ENCODE results near the gene NEDD4. TPM values are rescaled to one million over a fixed set of nuclear protein-coding genes. Genes with fewer than 3 reads are reported as not detected.

The NEDD4 gene
- total and polyA plus RNA-seq, 10 of the 15 experiments (the other 5 are each of a cell fraction or from before 2014, with no cell fraction given): 1.3 to 7.7 (median 4.4) TPM

- Histone ChIP-seq H3K27ac (ENCODE audit: control insufficient read depth, insufficient read depth) (no peak overlapping the region), H3K4me2 (ENCODE audit: control insufficient read depth, insufficient read depth) (no peak overlapping the region), H3K36me3 (ENCODE audit: control insufficient read depth in 2 of 2, insufficient read depth in 2 of 2, low read length in 1 of 2) (no peaks in the 10 kb centered on the region), H3K79me2 (ENCODE audit: control insufficient read depth, insufficient read depth, low read length) (no peaks in the 10 kb centered on the region), H3K4me3 (no peak overlapping the region), H3K4me1 (ENCODE audit: control insufficient read depth, insufficient read depth, low read length) (no peaks in the 10 kb centered on the region), H3K9me3 (replicated peaks; ENCODE audit: control insufficient read depth, insufficient read depth, low read length) (no peaks in the 10 kb centered on the region), H3K9ac (ENCODE audit: control insufficient read depth, insufficient read depth, low read length) (no peak overlapping the region), H2AFZ (ENCODE audit: control insufficient read depth, low read depth, low read length) (no peak overlapping the region), H4K20me1 (ENCODE audit: control insufficient read depth, insufficient read depth) (no peaks in the 10 kb centered on the region), H3K27me3 (replicated peaks in 1 of 2; ENCODE audit: control insufficient read depth in 2 of 2, insufficient read depth in 2 of 2, low read length in 1 of 2) (no peaks in the 10 kb centered on the region)
- DNase-seq (ENCODE audit: low read depth, low spot score): no peak
- ChIA-PET POLR2A (no interaction called here), RAD21 (ENCODE audit: unreplicated experiment) (no interaction called here), CTCF (interaction anchor here (1.3 kb wide), 1 partner anchor 10 kb away, joined by 4 read pairs; no protein-coding TSS in a partner anchor), SMC1A (ENCODE audit: uncharacterized antibody, unreplicated experiment) (no interaction called here)
- in situ Hi-C loops (cut with MboI) (no loop called here), intact Hi-C loops (cut with micrococcal nuclease; ENCODE audit: unreplicated experiment) (no loop called here)
- FAIRE-seq: no peak
- WGBS (ENCODE audit: insufficient coverage, insufficient replicate concordance, low lambda C conversion rate, missing lambda C conversion rate): 67% methylated on average over 3 of the region's 3 CpGs
- no peak for TF ChIP-seq EP300 (IDR thresholded peaks at IDR 0.05; ENCODE audit: borderline replicate concordance in 1 of 2, control insufficient read depth in 1 of 2, low read depth in 2 of 2, low read length in 2 of 2)
- no peak for TF ChIP-seq WRNIP1 (IDR thresholded peaks at IDR 0.05; ENCODE audit: borderline replicate concordance, low read depth, low read length)
- no peak for TF ChIP-seq PBX3 (IDR thresholded peaks at IDR 0.05; ENCODE audit: insufficient replicate concordance, low read depth, low read length)
- no peak for TF ChIP-seq SIN3A (IDR thresholded peaks at IDR 0.05; ENCODE audit: low read depth, low read length)
- TF ChIP-seq REST (IDR thresholded peaks at IDR 0.05; ENCODE audit: low read depth, low read length): no peak
- no peak for TF ChIP-seq RELA (IDR thresholded peaks at IDR 0.05; ENCODE audit: borderline replicate concordance, partially characterized antibody)
- TF ChIP-seq MYB (IDR thresholded peaks at IDR 0.05; ENCODE audit: borderline replicate concordance, low read depth, low read length): no peak
- TF ChIP-seq SMAD5 (IDR thresholded peaks at IDR 0.05; ENCODE audit: low read depth): no peak
- no peak for TF ChIP-seq STAT3 (IDR thresholded peaks at IDR 0.05; ENCODE audit: low read depth, low read length)
- no peak for TF ChIP-seq EGR1 (IDR thresholded peaks at IDR 0.05; ENCODE audit: borderline replicate concordance in 1 of 2, low read depth in 2 of 2, low read length in 2 of 2)
- no peak for TF ChIP-seq FOXM1 (IDR thresholded peaks at IDR 0.05; ENCODE audit: low read depth, low read length)
- no peak for TF ChIP-seq CBX5 (IDR thresholded peaks at IDR 0.05; ENCODE audit: low read depth)
- no peak for TF ChIP-seq ZNF217 (IDR thresholded peaks at IDR 0.05)
- no peak for TF ChIP-seq TCF3 (IDR thresholded peaks at IDR 0.05; ENCODE audit: borderline replicate concordance, insufficient read depth, low read depth, low read length)
- no peak for ATAC-seq
- no TSS peak for BruUV-seq (replicated peaks)
These were observed 157.5 kb downstream of the NEDD4 start for GRCh38 chr15:55835866-55836265.

All from GM12878 (cell line).